ENCODE data around the gene KLHL30.

The KLHL30 gene

GRCh38 chr2:238180554-238180953 is 42.1 kb downstream of the KLHL30 start:
- DNase-seq (ENCODE audit: low read depth), result no peak

GRCh38 chr2:238182362-238182761 is 43.9 kb downstream of the KLHL30 start:
- DNase-seq (ENCODE audit: low read depth), result no peak

GRCh38 chr2:238183821-238184220 is 45.4 kb downstream of the KLHL30 start:
- DNase-seq (ENCODE audit: low read depth), result no peak

GRCh38 chr2:238187618-238188548 is 49.4 kb downstream of the KLHL30 start:
- no peak for DNase-seq (ENCODE audit: low read depth)

GRCh38 chr2:238190445-238190844 is 52.0 kb downstream of the KLHL30 start:
- DNase-seq (ENCODE audit: low read depth), result no peak
